Right atrium auricular region (tissue), 2 donors: ENCODE measurements around the gene RTN4. TPM values are rescaled to one million over a fixed set of nuclear protein-coding genes. Genes with fewer than 3 reads are reported as not detected.

Source experiments
- DNase-seq: peaks from one replicate; pipeline ENCODE4 v3.0.0-alpha.2; 2019; ENCODE audit warnings: low spot score
- H3K27ac ChIP-seq, 2 donors: fragments of 200-600 bp; sonication (generic); 1 replicate in 1 of 2; 2 replicates in 1 of 2; pipeline ENCODE4 v1.5.1; 2016 to 2019
- H3K27me3 ChIP-seq, 2 donors: fragments of 200-600 bp; sonication (generic); one replicate each; pipeline versions ENCODE4 v1.5.1 to v1.6.0; 2017 to 2019
- H3K36me3 ChIP-seq: fragments of 200-600 bp; sonication (generic); one replicate; pipeline ENCODE4 v1.5.1; 2016
- H3K4me1 ChIP-seq, 2 donors: fragments of 200-600 bp; sonication (generic); one replicate each; pipeline versions ENCODE4 v1.5.1 to v1.6.0; 2017 to 2019
- H3K4me3 ChIP-seq, 2 donors: fragments of 200-600 bp; sonication (generic); 1 replicate in 1 of 2; 2 replicates in 1 of 2; pipeline ENCODE4 v1.5.1; 2017 to 2019; ENCODE audit warnings: mild to moderate bottlenecking in 1 of 2, moderate library complexity in 1 of 2
- H3K9me3 ChIP-seq, 2 donors: fragments of 200-600 bp; sonication (generic); one replicate each; pipeline ENCODE4 v1.5.1; 2019
- total RNA-seq, 2 donors: library from RNA; depleted of rRNA; stranded (reverse); fragments of >200 nt; gene quantifications; one replicate each; pipeline ENCODE4 v1.1.0, GENCODE V29; 2016
- TF ChIP-seq, protein P1 (sequence below), 2 donors: fragments of 200-600 bp; sonication (generic); IDR thresholded peaks; one replicate each; pipeline ENCODE4 v1.5.1; 2019; ENCODE audit warnings: antibody characterized with exemption in 2 of 2

The RTN4 gene
- total RNA-seq, 2 donors from 2014 or later: 152 to 203 TPM

DNA sequence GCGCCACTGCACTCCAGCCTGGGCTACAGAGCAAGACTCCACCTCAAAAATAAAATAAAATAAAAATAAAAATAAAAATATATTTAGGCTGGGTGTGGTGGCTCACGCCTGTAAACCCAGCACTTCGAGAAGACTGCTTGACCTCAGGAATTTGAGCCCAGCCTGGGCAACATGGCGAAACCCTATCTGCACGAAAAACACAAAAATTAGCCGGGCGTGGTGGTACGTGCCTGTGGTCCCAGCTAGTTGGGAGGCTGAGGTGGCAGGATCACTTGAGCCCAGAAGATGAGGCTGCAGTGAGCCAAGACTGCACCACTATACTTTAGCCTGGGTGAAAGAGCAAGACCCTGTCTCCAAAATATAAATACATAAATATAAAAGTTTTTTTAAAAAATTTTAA is 6.4 kb downstream of the RTN4 start:
- H3K36me3 ChIP-seq: no peaks in the 10 kb centered on the region
- H3K27ac ChIP-seq: no peak overlapping the region
- peaks cover 0 to 40% of the 10 kb centered on the region in 2 donors for H3K4me1 ChIP-seq
- H3K27me3 ChIP-seq: no peaks in the 10 kb centered on the region
- no peak for DNase-seq
- no peaks in the 10 kb centered on the region for H3K9me3 ChIP-seq
- TF ChIP-seq, protein P1, sequence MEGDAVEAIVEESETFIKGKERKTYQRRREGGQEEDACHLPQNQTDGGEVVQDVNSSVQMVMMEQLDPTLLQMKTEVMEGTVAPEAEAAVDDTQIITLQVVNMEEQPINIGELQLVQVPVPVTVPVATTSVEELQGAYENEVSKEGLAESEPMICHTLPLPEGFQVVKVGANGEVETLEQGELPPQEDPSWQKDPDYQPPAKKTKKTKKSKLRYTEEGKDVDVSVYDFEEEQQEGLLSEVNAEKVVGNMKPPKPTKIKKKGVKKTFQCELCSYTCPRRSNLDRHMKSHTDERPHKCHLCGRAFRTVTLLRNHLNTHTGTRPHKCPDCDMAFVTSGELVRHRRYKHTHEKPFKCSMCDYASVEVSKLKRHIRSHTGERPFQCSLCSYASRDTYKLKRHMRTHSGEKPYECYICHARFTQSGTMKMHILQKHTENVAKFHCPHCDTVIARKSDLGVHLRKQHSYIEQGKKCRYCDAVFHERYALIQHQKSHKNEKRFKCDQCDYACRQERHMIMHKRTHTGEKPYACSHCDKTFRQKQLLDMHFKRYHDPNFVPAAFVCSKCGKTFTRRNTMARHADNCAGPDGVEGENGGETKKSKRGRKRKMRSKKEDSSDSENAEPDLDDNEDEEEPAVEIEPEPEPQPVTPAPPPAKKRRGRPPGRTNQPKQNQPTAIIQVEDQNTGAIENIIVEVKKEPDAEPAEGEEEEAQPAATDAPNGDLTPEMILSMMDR (IDR thresholded peaks at IDR 0.05): no peak
- no peak overlapping the region for H3K4me3 ChIP-seq

DNA sequence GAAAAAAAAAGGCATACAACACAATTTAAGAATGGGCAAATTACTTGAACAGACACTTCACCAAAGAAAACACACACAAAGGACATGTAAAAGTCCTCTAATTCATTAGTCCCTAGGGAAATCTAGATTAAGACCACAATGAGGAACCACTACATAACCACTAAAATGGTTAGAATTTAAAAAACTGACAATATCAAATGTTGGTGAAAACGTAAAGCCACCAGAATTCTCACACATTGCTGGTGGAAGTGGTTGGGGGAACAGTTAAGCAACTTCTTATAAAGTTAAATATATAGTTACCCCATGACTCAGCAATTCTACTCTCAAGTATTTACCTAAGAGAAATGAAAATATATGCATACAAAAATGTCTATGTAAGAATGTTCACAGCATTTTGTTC is 11.8 kb downstream of the RTN4 start:
- no peak overlapping the region for H3K4me3 ChIP-seq
- H3K9me3 ChIP-seq: no peaks in the 10 kb centered on the region
- H3K27me3 ChIP-seq: no peaks in the 10 kb centered on the region
- H3K27ac ChIP-seq: no peak overlapping the region
- no peak for DNase-seq
- H3K36me3 ChIP-seq: no peaks in the 10 kb centered on the region
- TF ChIP-seq, protein P1 (IDR thresholded peaks at IDR 0.05): no peak
- H3K4me1 ChIP-seq: peaks cover 0 to 14% of the 10 kb centered on the region in 2 donors

DNA sequence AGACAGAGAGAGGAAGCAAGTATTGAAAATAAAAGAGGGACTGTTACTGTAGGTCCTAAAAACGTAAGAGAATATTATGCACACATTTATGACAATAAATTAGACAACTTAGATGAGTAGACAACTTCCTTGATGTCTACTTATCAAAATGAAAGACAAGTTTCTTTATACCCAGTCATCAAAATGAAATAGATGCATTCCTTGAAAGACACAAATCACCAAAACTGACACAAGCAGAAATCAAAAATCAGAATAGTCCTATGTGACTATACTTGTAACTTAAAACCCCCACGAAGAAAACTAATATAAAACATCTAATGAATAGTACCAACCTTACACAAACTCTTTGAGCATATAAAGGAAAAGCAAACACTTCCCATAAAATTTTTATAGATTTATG is 14.5 kb downstream of the RTN4 start:
- peaks cover 0 to 15% of the 10 kb centered on the region in 2 donors for H3K4me1 ChIP-seq
- H3K4me3 ChIP-seq: no peak overlapping the region
- TF ChIP-seq, protein P1 (IDR thresholded peaks at IDR 0.05): no peak
- H3K9me3 ChIP-seq: no peaks in the 10 kb centered on the region
- no peaks in the 10 kb centered on the region for H3K36me3 ChIP-seq
- no peaks in the 10 kb centered on the region for H3K27me3 ChIP-seq
- H3K27ac ChIP-seq: no peak overlapping the region
- no peak for DNase-seq

DNA sequence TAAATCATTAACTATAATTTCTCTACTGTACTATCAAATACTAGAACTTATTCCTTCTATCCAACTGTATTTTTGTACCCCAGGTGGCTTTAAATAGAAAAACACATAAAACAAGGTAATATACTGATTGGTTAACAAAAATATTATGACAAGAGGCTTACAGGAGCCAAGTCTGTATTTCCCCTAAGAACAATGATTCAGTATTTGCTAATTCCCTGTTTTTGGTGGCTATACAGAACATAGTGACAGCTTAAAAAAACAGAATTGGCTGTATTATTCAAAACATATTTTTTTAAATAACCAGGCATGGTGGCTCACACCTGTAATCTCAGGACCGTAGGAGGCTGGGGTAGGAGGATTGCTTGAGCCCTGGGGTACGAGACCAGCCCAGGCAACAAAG is 16.3 kb downstream of the RTN4 start:
- H3K36me3 ChIP-seq: no peaks in the 10 kb centered on the region
- no peak overlapping the region for H3K27ac ChIP-seq
- H3K4me3 ChIP-seq: no peak overlapping the region
- H3K4me1 ChIP-seq: peaks cover 0 to 12% of the 10 kb centered on the region in 2 donors
- H3K27me3 ChIP-seq: no peaks in the 10 kb centered on the region
- TF ChIP-seq, protein P1 (IDR thresholded peaks at IDR 0.05): no peak
- no peaks in the 10 kb centered on the region for H3K9me3 ChIP-seq
- DNase-seq: no peak

DNA sequence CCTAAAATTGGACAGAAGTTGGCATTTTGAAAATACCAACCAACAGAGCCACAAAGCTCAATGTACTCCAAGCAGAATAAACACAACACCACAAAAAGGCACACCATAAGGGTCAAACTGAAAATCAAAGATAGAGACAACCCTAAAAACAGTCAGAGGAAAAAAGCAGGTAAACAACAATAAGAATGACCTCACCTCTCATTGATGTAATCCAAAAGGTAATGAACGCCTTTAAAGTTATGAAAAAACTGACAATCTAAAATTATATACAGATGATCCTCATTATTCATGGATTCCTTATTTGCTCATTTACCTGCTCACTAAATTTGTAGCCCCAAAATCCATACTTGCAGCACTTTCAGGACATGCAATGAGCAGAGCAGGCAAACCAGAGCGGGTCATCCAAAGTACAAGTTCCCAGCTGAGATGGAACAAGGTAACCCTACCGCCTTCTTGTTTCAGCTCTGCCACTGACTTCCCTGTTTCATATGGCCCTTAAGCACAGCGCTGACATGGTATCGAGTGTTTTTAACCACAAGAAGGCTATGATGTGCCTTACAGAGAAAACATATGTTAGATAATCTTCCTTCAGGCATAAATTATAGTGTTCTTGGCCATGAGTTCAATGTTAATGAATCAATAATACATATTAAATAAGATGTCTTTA is 17.0 kb downstream of the RTN4 start:
- no peak overlapping the region for H3K27ac ChIP-seq
- H3K4me3 ChIP-seq: no peak overlapping the region
- H3K4me1 ChIP-seq: peaks cover 0 to 19% of the 10 kb centered on the region in 2 donors
- no peaks in the 10 kb centered on the region for H3K9me3 ChIP-seq
- no peak for DNase-seq
- H3K27me3 ChIP-seq: no peaks in the 10 kb centered on the region
- no peaks in the 10 kb centered on the region for H3K36me3 ChIP-seq
- TF ChIP-seq, protein P1 (IDR thresholded peaks at IDR 0.05): no peak

DNA sequence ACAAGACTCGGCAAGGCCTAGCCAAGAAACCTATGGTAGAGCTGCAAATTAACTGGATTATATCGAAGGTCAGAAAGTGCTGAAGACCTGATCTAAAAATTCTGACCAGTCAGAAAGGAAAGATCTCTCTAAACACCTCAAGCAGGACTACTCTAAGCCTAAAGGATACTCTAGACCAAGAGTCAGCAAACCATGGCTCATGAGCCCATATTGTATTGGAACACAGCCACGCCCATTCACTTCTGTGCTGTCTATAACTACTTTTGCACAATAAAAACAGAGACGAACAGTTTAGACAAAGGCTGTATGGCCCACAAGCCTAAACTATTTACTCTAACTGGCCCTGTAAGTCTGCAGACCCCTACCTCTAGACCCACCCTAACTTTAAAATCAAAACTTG is 18.7 kb downstream of the RTN4 start:
- Histone ChIP-seq H3K27me3 (no peaks in the 10 kb centered on the region), H3K4me3 (no peak overlapping the region), H3K27ac (no peak overlapping the region), H3K9me3 (no peaks in the 10 kb centered on the region), H3K36me3 (no peaks in the 10 kb centered on the region), H3K4me1 (peaks cover 0 to 34% of the 10 kb centered on the region in 2 donors)
- TF ChIP-seq, protein P1 (IDR thresholded peaks at IDR 0.05): no peak
- DNase-seq: no peak
